ENCODE data around the gene USP20.
"Not testable (repeated sequence)": the region's sequence is repeated elsewhere in the genome, so short reads cannot be mapped to it uniquely, and the experiment has no call there.

USP20 gene

DNA sequence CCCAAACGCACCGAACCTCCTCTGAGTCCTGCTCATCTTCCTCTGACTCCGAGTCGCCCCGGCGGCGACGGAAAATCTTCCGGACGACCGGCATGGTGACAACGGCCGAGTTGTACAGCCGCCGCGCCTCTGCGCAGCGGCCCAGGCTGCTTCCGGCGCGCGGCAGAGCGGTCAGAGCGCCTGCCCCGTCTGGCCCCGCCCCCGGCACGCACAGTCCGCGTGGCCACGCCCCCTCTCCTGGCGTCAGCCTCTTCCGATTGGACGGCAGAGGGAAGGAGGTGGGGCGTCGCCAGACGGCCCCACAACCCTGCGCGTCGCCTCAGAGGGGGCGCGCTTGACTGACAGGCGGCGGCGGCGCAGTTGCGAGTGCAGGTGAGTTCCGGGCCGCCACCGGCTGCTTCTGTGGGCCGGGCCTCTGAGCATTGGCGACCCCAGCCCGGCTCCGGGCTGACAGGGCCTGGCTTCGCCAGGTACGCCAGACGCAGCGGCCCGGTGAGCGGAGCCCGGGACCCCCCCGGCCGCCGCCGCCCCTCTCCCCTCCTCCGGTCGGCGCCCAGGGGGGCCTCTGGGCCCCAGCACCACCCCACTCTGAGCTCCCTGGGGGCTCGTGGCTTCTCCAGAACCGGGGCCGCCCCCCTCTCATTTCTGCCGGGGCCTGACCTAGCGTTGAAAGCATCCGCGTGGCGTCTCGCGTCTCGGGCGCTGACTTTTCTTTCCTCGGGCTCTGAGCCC, at the start of gene USP20, which contains the start of gene C9orf78:
TSS of gene USP20 (plus strand) at position 331 of the 732 bp plus-strand sequence. CDS start 17,098 bp downstream, outside the sequence.
TSS of gene C9orf78 (minus strand) at position 148 of the 732 bp plus-strand sequence. CDS start at position 94, 54 bp downstream.
- DNase-seq: peak; percentile 95

DNA sequence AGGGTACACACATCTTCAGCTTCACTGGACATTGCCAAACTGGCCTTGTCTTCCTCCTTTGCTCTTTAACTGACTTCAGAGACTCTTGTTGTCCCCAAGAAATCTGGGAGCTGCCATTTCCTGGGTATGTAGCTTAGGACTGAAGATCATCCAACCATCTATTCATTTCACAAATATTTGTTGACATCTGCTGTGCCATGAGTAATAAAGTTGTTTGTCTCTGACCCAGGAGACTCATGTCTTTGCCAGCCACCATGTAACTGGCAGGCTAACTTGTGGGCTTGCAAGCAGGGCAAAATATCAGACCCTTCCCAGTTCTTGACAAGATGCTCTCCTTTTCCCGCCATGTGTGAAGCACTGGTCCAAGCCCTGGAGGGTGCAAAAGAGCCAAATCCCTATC, 49.4 kb upstream of the USP20 start:
- no peak for DNase-seq

DNA sequence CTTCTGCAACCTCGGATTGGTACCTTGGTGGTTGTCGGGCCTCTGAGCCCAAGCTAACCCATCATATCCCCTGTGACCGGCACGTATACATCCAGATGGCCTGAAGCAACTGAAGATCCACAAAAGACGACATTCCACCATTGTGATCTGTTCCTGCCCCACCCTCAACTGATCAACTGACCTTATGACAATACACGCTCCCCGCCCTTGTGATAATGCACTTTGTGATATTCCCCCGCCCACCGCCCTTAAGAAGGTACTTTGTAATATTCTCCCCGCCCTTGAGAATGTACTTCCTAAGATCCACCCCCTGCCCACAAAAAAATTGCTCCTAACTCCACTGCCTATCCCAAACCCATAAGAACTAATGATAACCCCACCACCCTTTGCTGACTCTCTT, 48.8 kb upstream of the USP20 start:
- DNase-seq: no peak

DNA sequence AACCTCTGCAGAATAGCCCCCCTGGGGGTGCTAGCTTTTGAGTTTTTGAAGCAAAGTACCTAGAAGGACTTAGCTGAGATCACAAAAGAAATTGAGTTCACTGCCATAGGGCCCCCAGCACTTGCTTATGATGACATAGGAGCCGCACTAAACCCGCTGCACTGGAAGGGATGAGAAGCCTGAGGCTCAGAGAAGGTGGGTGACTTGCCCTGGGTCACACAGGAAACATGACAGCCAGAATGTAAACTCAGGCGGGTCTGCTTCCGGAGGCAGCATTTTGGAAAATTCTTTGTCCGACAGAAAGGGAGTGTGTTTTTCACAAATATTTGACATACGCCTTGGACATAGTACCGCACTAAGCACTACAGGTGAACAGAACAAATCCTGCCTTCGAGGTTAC, 40.7 kb upstream of the USP20 start:
- no peak for DNase-seq

DNA sequence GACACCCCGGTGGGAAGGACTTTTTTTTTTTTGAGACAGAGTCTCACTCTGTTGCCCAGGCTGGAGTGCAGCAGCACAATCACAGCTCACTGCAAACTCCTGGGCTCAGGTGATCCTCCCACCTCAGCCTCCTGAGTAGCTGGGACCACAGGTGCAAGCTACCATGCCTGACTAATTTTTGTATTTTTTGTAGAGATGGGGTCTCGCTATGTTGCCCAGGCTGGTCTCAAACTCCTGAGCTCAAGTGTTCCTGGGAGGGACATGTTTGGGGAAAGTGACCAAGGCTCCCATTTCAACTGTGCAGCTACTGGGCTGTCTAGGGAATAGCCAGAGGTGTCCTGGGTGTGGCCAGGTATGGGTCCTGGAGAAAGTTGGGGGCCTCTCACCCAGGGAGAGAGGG, 39.2 kb upstream of the USP20 start:
- not testable (repeated sequence) for DNase-seq

DNA sequence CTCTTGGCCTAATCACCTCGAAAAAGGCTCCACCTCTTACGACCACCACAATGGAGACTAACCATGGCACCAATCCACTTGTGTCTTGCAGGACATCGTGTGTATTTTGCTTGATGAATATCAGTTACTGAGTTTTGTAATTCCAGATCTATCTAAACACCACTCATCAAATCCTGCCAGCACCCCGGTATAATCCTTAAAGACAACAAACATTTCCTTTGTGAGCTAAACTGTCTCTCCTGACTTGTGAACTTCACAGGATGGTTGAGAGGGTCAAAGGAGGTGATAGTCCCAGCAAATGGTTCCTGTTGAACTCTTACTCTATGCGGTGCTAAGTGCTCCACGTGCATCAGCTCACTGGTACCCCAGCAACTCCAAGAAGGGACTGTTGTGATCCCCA, 36.3 kb upstream of the USP20 start:
- DNase-seq: no peak

DNA sequence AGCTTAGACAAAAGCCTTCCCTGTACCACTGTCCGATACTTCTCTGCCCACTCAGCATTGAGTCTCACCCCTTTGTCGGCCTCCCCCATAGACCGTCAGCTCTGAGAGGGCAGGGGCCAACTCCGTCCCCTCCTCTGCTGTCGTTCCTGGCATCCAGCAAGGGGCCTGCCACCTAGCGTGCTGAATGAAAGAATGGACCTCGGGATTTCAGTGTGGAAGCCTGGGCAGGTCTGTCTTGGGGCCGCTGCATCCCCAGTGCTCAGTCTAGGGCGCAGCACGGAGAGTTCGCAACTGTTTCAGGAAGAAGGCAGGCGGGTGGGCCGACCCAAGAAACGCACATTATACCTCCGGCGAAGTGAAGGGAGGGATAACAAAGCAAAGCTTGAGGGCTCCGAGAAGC, 33.8 kb upstream of the USP20 start:
- DNase-seq: no peak

DNA sequence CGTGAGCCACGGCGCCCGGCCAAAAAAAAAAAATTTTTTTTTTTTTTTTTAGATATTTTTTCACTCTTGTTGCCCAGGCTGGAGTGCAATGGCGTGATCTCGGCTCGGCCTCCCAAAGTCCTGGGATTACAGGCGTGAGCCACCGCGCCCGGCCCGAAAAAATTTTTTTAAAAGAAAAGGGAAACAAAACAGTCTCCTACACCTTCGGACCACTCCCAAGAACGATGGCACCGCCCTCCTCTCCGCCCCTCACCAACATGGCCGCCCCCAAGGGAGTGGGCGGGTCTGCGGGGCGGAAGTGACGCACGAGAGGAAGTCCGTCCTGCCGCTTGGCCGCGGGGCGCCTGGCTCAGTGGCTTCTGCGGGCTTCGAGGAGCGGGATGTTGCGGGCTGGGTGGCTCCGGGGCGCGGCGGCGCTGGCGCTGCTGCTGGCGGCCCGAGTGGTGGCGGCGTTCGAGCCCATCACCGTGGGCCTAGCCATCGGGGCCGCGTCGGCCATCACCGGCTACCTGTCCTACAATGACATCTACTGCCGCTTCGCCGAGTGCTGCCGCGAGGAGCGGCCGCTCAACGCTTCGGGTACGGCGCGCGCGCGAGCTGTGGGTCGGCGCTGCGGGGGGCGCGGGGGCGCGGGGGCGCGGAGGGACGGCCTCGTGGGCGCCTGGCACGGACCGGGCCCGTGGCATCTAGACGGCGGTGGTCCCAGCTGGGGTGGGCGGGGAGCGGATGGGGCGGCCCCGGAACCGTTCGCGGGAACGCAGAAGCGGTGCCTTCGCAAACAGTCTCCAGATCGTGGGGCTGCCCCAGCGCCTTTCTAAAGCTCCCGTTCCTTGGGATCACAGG, 32.2 kb upstream of the USP20 start, which contains the start of gene TOR1B:
TSS of gene TOR1B (plus strand) at position 352 of the 843 bp plus-strand sequence. CDS start at position 381, 29 bp downstream.
- peak; percentile 94 for DNase-seq

DNA sequence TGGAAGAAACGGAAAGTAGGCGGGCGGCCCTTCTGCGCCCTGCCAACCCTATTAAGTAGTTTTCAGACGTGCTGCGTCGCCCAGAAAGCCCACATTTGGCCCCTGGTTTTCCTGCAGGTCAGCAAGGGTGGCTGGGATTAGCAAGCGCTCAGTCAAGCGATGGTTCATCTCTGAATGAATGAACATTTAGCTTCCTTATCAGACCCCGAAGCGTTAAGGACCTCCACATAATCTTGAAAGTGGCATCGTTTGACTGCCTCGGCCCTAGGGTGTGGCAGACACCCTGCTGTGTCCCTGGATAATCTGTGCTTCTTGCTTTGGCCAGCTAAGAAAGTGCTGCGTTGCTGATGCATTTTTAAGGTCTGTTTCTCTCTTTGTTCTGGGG, 31.6 kb upstream of the USP20 start:
- DNase-seq: no peak

DNA sequence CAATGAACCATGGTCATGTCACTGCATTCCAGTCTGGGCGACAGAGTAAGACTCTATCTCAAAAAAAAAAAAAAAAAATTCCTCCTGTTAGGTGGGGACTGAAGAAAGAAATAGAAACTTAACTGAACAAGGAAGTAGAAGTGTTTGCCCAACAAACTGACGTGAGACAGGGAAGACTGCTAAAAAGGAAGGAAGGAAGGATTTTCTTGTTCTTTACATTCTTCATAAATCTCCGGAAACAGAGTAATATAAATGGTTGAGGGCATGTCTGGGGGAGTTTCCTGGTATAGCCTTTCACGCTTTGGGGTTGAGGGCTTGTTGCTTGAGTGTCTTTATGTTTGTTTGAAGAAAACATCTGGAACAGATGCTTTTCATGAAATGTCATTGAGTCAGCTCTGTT, 29.2 kb upstream of the USP20 start:
- DNase-seq: no peak

DNA sequence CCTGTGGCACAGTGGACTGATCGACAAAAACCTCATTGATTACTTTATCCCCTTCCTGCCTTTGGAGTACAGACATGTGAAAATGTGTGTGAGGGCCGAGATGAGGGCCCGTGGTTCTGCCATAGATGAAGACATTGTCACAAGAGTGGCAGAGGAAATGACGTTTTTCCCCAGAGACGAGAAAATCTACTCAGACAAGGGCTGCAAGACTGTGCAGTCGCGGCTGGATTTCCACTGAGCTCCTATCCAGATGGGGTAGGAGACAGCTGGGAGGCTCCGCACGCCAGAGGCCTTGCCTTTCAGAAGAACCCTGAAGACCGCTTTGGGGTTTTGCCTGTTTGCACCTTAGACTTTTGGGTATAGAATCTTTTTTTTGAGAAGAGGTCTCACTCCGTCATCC, 25.9 kb upstream of the USP20 start:
- no peak for DNase-seq

DNA sequence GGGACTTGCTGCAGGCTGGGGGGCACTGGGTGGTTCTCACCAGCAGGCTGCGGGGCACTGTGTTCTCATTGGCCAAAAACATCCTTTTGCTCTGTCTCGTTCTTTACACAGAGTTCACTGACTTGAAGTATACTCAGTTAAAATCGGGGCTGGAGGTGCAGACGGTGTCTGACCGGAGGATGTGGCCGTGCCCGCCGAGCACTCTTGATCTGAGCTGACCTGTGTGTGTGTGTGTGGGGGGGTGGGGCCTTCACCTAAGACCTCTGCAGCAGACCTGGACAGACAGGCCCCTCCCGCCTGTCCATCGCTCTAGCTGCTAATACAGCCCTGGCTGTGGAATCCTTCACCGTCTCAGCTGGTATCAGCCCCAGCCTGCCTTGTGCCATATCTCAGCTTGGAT, 25.1 kb upstream of the USP20 start:
- DNase-seq: no peak

DNA sequence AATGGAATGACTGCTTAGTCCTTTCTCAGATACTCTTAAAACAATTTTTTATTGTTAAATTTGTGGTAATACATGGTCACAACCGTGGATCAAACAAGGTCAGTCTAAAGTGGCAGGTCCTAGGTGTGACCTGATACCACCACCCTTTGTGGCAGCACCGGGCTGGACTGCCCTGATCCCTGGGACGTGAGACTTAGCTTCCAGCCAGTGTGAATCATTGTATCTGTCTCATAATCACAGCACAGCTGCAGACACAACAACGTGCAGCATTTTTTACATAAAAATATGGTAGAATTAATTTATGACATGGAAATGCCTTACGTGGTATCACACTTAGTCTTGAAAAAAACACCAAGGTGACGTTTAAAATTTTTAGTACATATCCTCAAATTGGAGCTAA, 24.5 kb upstream of the USP20 start:
- DNase-seq: no peak

DNA sequence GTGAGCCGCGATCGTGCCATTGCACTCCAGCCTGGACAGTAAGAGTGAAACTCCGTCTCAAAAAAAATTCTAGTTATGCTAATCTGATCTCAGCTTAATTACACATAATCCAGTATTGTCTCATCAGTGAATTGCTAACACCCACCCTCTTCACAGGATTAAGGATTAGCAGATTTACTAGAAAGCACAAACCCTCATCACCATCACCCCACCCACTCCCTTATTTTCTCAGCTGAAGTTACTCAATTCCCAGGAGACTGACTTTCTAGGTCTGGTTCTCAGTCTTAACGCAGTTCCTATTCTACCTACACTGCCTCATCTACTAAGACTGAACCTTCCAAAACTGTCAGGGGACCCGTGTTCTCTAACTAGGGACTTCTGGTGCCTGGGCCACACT, 23.3 kb upstream of the USP20 start:
- DNase-seq: no peak

DNA sequence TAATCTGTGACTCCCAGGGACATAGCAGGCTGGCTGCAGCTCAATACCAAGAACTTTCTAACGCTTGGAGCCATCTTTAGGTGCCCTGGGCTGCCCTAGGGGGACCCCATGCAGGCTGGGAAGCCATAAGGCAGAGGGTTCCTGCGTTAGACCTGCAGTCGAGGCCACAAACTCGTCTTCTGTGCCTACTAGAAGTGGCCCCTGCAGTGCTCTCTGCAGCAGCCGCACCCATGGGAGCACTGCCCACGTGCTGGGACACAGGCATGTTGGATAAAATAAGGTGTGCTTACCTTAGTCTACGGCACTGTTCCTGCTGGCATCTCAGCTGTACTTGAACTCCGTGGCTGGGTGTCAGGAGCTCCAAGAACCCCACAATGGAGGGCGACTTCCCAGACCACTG, 22.9 kb upstream of the USP20 start:
- no peak for DNase-seq

DNA sequence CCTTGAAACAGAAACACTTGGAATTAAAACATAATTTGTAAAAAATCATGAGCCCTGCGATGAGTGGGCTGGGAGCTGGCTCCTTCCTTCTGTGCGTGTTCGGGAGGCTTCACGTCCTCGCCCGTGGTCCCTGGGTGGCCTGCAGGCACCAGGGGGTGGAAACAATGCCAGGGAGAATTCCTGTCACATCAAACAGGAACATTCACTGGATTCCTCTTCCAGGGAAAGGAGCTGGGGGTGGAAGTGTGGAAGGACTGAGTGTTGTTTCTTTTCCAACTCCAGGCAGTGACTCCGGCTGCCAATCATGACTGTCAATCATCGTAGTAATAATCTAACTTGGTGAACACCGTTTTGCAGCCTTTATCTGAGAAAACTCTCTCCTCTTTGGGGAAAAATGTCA, 21.6 kb upstream of the USP20 start:
- DNase-seq: no peak

DNA sequence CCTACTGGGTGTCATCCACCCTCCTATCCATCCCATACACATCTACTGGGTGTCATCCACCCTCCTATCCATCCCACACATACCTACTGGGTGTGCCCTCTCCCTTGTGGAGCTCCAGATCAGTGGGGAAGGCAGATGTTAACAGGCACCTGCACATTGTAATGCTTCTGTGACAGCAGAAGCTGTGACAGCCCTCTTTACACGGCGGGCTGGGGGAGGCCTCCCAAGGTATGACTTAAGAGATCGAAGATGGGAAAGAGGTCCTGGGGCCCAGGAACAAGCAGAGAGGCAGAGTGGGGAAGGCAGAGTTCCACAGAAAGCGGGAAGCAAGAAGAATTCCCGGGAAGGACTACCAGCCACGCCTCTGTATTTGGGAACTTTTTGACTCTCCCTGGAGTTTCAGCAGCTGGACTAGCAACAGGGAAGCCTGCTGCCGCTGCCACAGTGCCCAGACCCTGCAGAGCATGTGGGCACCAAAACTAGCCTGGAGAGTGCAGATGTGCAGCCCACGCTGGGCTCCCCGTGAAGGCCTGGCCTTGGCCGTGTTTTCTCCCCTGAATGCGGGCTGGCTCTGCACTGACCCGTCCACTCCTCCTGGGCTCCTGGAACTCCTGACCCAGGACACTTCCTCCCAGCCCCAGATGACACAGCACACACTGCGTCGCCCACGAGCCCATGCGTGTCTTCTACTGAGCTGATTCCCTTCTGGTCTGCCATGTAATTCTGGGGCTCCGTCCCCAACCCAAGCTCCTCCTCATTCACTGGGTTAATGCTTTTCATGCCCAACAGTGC, 20.6 kb upstream of the USP20 start:
- DNase-seq: no peak

DNA sequence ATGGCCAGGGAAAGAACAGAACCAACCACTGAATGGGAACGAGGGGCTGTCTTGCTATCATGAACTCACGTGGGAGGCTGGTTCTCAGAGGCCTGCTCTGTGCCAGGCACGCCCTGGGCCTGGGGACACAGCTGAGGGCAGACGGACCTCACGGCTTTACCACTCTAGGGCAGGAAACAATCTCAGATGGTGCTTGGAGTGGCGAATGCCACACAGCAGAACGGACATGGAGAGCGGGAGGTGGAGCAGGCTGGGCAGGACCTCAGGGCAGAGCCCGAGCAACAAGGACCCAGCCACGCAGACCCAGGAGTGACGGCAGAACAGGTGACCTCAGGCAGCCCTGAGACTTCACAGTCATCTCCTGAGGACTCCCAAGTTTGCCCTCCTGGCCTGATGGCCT, 20.0 kb upstream of the USP20 start:
- DNase-seq: no peak

DNA sequence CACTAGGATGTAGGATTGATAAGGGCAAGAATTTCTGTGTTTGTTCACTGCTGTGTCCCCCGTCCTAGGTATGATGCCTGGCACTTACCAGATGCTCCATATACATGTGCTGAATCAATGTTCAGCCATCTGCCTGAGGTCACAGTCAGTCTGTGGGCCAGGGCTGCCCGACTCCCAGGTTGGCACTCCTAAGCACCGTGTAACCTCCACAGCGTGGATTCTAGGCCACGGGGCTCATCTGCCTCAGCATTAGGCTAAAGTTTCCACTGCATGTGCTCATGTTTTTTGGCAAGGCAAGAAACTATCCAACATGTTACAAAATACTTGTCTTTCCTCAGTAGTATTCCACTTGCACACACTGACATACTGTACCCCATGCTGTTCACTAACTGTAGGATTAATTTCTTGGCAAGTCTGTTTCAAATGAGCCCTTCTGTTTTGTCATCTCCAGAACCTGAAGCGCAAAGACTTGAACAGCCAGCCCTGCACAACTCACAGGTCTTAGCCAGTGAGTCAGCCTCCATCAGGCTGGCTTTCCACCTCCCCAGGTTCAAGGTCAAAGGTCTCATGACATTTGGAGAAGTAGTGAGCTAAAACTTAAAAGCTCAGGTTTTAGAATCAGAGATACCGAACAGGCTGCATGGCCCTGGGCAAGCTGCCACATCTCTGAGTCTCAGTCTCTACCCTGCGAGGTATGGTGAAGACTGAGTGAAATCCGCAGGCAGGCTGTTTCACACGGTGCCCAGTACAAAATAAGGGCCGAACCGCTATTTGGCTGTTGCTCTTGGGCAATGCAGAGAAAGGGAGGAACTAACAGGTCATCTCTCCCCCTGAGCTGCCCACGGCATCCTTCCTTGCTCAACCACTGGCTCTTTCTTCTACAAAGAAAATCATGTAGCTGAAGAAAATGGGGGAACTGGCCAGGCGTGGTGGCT, 18.5 kb upstream of the USP20 start:
- no peak for DNase-seq

DNA sequence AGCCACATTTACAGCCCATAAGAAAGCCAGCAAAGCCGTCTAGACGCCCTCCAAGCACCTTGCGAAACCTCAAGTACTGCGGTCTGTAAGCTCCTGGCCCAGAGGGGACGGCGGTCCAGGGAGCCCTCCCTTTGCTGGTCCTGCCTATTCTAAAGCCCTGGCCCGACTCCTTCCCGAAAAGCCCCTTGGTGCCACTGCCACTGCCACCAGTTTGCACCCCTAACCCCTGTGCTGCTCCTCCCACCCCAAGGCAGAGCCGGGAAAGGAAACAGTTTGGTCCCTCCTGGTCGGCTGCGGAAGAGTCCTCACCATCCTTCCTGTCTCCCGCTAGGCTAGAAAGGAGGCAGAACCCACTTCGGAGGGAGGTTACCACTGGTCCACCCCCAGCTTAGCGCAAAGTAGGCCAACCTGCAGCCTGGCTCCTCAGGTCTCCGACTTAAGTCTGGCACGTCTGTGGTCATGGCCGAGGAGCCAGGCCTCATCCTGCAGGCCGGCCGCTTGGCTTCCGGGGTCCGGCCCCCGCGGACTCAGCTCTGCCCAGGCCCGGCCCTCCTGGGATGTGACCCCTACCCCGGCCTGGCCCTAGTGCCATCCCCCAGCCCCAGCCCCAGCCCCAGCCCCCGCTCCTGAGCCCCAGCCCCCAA, 12.2 kb upstream of the USP20 start:
- DNase-seq: peak; percentile 49

DNA sequence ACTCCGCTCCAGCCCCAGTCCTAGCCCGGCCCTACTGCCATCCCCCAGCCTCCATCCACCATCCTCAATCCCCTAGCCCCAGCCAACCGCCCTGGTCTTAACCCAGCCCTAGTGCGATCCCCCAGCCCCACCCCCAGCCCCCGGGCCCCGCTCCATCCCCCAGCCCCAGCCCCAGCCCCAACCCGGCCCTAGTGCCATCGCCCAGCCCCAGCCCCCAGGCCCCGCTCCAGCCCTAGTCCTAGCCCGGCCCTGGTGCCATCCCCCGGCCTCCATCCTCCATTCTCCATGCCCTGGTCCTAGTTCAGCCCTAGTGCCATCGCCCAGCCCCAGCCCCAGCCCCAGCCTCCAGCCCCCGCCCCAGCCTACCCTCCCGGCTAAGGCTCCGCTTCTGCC, 11.7 kb upstream of the USP20 start:
- no peak for DNase-seq

All from EL (cell line).